ENCODE results near the gene PLXDC2.

PLXDC2 gene

DNA sequence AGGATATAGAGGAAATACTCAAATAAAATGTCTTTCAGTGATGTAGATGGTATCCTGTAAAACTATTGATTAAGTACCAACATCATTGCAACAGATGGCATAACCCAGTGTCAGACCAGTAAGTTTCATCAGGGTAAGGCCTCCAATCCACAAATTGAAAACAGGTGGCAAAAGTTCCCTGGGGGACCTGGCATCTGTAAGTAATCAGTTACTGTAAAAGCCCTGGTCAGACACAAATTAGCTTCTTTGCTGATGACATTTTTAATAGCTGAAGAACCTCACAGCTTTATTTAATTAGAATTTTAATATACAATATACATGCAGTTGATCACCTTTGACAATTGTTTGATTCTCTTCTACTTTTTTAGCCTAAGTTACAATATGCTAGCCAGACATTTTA is 152.5 kb downstream of the PLXDC2 start (continued):
- TF ChIP-seq, protein P1, sequence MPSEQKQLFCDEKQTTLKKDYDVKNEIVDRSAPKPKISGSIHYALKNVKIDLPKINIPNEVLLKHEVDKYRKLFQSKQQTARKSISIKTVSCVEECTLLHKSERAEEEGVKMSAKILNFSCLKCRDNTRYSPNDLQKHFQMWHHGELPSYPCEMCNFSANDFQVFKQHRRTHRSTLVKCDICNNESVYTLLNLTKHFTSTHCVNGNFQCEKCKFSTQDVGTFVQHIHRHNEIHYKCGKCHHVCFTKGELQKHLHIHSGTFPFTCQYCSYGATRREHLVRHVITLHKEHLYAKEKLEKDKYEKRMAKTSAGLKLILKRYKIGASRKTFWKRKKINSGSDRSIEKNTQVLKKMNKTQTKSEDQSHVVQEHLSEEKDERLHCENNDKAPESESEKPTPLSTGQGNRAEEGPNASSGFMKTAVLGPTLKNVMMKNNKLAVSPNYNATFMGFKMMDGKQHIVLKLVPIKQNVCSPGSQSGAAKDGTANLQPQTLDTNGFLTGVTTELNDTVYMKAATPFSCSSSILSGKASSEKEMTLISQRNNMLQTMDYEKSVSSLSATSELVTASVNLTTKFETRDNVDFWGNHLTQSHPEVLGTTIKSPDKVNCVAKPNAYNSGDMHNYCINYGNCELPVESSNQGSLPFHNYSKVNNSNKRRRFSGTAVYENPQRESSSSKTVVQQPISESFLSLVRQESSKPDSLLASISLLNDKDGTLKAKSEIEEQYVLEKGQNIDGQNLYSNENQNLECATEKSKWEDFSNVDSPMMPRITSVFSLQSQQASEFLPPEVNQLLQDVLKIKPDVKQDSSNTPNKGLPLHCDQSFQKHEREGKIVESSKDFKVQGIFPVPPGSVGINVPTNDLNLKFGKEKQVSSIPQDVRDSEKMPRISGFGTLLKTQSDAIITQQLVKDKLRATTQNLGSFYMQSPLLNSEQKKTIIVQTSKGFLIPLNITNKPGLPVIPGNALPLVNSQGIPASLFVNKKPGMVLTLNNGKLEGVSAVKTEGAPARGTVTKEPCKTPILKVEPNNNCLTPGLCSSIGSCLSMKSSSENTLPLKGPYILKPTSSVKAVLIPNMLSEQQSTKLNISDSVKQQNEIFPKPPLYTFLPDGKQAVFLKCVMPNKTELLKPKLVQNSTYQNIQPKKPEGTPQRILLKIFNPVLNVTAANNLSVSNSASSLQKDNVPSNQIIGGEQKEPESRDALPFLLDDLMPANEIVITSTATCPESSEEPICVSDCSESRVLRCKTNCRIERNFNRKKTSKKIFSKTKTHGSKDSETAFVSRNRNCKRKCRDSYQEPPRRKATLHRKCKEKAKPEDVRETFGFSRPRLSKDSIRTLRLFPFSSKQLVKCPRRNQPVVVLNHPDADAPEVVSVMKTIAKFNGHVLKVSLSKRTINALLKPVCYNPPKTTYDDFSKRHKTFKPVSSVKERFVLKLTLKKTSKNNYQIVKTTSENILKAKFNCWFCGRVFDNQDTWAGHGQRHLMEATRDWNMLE (tag by site-specific recombination; conservative IDR thresholded peaks at IDR 0.05; ENCODE audit: low read depth) = no peak
- TF ChIP-seq ZNF112 (tag by site-specific recombination; IDR thresholded peaks at IDR 0.05) (no peak), ZNF571 (tag by site-specific recombination; IDR thresholded peaks at IDR 0.05) (no peak), ZNF555 (tag by site-specific recombination; conservative IDR thresholded peaks at IDR 0.05) (no peak), ZNF366 (tag by site-specific recombination; conservative IDR thresholded peaks at IDR 0.05) (no peak)

DNA sequence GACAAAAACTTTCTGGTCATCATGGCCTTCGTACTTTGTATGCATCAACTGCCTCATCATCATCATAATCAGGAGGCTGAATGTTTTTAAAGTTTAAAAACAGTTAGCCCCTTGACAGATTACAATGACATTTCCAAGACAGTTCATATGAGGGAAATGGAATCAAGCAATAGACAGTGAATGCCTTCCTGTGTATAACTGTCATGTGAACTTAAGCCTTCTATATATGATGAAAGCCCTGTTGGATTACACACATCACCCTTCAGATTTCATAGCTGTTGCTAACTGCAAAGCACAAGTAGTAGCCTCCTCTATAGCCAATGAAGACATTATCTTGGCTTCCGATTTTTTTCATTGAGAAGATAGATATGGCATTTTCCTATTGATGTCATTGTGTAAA is 154.0 kb downstream of the PLXDC2 start:
- ChIA-PET CTCF (no interaction called here), POLR2A (no interaction called here)
- TF ChIP-seq ZNF654 (tag by site-specific recombination; IDR thresholded peaks at IDR 0.05; ENCODE audit: low read depth) (no peak), ZNF138 (tag by site-specific recombination; IDR thresholded peaks at IDR 0.05; ENCODE audit: borderline replicate concordance) (no peak), ZIC2 (tag by site-specific recombination; IDR thresholded peaks at IDR 0.05) (no peak), ZNF776 (tag by site-specific recombination; IDR thresholded peaks at IDR 0.05; ENCODE audit: borderline replicate concordance) (no peak), ZEB2 (tag by site-specific recombination; IDR thresholded peaks at IDR 0.05) (no peak), BCL11A (tag by site-specific recombination; IDR thresholded peaks at IDR 0.05; ENCODE audit: low read depth) (no peak), KLF9 (tag by site-specific recombination; IDR thresholded peaks at IDR 0.05; ENCODE audit: low read depth) (no peak)
- TF ChIP-seq, protein P2, sequence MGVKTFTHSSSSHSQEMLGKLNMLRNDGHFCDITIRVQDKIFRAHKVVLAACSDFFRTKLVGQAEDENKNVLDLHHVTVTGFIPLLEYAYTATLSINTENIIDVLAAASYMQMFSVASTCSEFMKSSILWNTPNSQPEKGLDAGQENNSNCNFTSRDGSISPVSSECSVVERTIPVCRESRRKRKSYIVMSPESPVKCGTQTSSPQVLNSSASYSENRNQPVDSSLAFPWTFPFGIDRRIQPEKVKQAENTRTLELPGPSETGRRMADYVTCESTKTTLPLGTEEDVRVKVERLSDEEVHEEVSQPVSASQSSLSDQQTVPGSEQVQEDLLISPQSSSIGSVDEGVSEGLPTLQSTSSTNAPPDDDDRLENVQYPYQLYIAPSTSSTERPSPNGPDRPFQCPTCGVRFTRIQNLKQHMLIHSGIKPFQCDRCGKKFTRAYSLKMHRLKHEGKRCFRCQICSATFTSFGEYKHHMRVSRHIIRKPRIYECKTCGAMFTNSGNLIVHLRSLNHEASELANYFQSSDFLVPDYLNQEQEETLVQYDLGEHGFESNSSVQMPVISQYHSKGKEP (tag by site-specific recombination; IDR thresholded peaks at IDR 0.05) = no peak
- TF ChIP-seq, protein P3, sequence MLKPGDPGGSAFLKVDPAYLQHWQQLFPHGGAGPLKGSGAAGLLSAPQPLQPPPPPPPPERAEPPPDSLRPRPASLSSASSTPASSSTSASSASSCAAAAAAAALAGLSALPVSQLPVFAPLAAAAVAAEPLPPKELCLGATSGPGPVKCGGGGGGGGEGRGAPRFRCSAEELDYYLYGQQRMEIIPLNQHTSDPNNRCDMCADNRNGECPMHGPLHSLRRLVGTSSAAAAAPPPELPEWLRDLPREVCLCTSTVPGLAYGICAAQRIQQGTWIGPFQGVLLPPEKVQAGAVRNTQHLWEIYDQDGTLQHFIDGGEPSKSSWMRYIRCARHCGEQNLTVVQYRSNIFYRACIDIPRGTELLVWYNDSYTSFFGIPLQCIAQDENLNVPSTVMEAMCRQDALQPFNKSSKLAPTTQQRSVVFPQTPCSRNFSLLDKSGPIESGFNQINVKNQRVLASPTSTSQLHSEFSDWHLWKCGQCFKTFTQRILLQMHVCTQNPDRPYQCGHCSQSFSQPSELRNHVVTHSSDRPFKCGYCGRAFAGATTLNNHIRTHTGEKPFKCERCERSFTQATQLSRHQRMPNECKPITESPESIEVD (tag by site-specific recombination; IDR thresholded peaks at IDR 0.05) = no peak
- TF ChIP-seq, protein P4, sequence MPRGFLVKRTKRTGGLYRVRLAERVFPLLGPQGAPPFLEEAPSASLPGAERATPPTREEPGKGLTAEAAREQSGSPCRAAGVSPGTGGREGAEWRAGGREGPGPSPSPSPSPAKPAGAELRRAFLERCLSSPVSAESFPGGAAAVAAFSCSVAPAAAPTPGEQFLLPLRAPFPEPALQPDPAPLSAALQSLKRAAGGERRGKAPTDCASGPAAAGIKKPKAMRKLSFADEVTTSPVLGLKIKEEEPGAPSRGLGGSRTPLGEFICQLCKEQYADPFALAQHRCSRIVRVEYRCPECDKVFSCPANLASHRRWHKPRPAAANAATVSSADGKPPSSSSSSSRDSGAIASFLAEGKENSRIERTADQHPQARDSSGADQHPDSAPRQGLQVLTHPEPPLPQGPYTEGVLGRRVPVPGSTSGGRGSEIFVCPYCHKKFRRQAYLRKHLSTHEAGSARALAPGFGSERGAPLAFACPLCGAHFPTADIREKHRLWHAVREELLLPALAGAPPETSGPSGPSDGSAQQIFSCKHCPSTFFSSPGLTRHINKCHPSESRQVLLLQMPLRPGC (tag by site-specific recombination; IDR thresholded peaks at IDR 0.05) = no peak
- TF ChIP-seq, protein P5, sequence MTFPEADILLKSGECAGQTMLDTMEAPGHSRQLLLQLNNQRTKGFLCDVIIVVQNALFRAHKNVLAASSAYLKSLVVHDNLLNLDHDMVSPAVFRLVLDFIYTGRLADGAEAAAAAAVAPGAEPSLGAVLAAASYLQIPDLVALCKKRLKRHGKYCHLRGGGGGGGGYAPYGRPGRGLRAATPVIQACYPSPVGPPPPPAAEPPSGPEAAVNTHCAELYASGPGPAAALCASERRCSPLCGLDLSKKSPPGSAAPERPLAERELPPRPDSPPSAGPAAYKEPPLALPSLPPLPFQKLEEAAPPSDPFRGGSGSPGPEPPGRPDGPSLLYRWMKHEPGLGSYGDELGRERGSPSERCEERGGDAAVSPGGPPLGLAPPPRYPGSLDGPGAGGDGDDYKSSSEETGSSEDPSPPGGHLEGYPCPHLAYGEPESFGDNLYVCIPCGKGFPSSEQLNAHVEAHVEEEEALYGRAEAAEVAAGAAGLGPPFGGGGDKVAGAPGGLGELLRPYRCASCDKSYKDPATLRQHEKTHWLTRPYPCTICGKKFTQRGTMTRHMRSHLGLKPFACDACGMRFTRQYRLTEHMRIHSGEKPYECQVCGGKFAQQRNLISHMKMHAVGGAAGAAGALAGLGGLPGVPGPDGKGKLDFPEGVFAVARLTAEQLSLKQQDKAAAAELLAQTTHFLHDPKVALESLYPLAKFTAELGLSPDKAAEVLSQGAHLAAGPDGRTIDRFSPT (tag by site-specific recombination; IDR thresholded peaks at IDR 0.05) = no peak
- no peak overlapping the region for H3K27ac ChIP-seq (ENCODE audit: extremely low read depth, low read depth, low read length)
- H3K9me3 ChIP-seq (ENCODE audit: control insufficient read depth, insufficient read depth, low read depth, low read length) = no peaks in the 10 kb centered on the region
- H3K4me3 ChIP-seq (ENCODE audit: low read depth, low read length) = no peak overlapping the region
- H3K36me3 ChIP-seq (ENCODE audit: control insufficient read depth in 2 of 2, insufficient read depth in 1 of 2, low read length in 2 of 2) = no peaks in the 10 kb centered on the region
- no peaks in the 10 kb centered on the region for H3K4me1 ChIP-seq (ENCODE audit: control insufficient read depth, insufficient read depth, low read length)
